K562 treated with DMSO at 1 percent for 24 hours (cell line): ENCODE results near the gene IL1F10. TPM values are rescaled to one million over a fixed set of nuclear protein-coding genes. Genes with fewer than 3 reads are reported as not detected.

ENCODE experiments used
- total RNA-seq: library from RNA; unstranded; fragments of 300-600 nt; gene quantifications from 2 replicates; pipeline ENCODE4 v1.2.3, GENCODE V29; 2022; ENCODE audit warnings: low read depth; ENCODE audit not compliant: insufficient read depth

The IL1F10 gene
- total RNA-seq = not detected in 2 replicates

GRCh38 chr2:113067681-113068080 is at the start of gene IL1F10:
Gene IL1F10 (plus strand): TSS chr2:113067970. CDS start chr2:113072739, 4,769 bp downstream.

GRCh38 chr2:113052396-113052917 is 15.3 kb upstream of the IL1F10 start, which contains the start of gene IL36B:
Gene IL36B (minus strand): TSS chr2:113052867.

GRCh38 chr2:113058998-113059960 is 8.5 kb upstream of the IL1F10 start, which contains the start of gene IL36RN:
Gene IL36RN (plus strand): TSS chr2:113059198. CDS start chr2:113059439, 241 bp downstream.

Other genes with a start within 250 kb of the IL1F10 start
- 0.56 and 1.1 TPM in 2 replicates for gene IL1B, start 231.2 kb upstream of the IL1F10 start, total RNA-seq
- gene IL37, start 156.8 kb upstream of the IL1F10 start, total RNA-seq = not detected in 2 replicates
- not detected in 2 replicates for gene IL36G, start 90.0 kb upstream of the IL1F10 start, total RNA-seq
- not detected in 2 replicates for gene IL36A, start 62.5 kb upstream of the IL1F10 start, total RNA-seq
- gene IL36B, start 15.1 kb upstream of the IL1F10 start, total RNA-seq = not detected in 2 replicates
- not detected in 2 replicates for gene IL36RN, start 8.8 kb upstream of the IL1F10 start, total RNA-seq
- gene IL1RN, start 59.6 kb downstream of the IL1F10 start, total RNA-seq = 1.1 TPM in 1 of 2 replicates, not detected in the other
- gene PSD4, start 106.0 kb downstream of the IL1F10 start, total RNA-seq = 27.2 and 34.7 TPM in 2 replicates
- gene PAX8, start 211.0 kb downstream of the IL1F10 start, total RNA-seq = 2.7 and 5.4 TPM in 2 replicates